GM18499 (cell line): ENCODE measurements around the gene CACNA1G.

Source experiments
- ATAC-seq: cut with Tn5 transposase; IDR thresholded peaks from one replicate; pipeline ENCODE4 v1.9.1; 2021; ENCODE audit warnings: moderate number of reproducible peaks; ENCODE audit not compliant: insufficient read depth, unreplicated experiment

Gene CACNA1G

GRCh38 chr17:50607522-50608175 lies 47.1 kb downstream of the CACNA1G start:
- ATAC-seq, result no peak

DNA sequence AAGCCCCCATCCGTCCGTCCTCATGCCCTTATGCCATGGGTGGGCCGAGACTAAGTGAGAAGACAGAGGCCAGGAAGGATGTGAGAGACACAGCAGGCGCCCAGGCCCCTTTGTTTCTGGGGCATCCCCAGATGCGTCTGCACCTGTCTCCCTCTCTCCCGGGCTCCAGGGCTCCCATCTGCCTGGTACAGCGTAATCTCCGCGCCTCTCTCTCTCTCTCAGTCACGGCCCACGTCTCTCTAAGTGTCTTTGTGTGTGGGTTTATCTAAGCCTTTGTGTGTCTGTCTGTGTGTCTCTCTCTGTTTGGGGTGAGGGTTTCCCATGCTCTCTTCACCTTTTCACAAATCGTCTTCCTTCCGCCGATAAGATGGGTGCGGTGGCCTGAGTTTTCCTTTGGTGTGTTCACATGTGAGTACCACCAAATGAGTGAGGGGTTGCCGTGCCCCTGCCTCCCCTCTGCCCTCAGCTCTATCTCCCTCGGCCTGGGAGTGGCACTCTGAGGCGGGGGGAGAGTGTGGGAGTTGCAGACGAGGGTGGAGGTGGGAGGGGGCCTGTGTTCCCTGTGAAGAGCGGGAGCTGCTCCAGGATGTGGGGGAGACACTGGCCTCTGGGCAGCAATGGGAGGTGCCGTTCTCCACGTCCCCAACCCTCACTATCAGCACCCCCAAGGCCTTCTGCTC lies 48.3 kb downstream of the CACNA1G start:
- ATAC-seq, result no peak

GRCh38 chr17:50609380-50610074 lies 49.0 kb downstream of the CACNA1G start:
- ATAC-seq, result no peak

DNA sequence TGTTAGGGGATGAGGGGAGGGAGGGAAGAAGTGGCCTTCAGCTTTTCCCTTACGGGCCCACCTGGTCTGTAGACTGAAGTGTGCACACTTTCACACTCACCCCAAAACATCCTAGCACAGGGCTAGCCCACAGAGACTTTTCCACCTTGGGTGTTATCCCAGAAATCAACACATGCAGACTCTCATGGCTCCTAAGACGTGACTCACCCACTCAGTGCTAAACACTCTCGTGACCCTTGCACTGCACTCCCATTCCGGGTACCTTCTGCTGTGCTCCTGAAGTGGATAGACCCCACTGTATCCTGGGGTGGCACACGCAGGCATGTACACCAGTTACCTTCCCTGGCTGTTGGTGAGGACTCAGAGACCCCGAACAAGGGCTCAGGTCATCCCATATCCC lies 51.1 kb downstream of the CACNA1G start:
- ATAC-seq, result no peak

GRCh38 chr17:50612281-50612680 lies 51.8 kb downstream of the CACNA1G start:
- no peak for ATAC-seq

DNA sequence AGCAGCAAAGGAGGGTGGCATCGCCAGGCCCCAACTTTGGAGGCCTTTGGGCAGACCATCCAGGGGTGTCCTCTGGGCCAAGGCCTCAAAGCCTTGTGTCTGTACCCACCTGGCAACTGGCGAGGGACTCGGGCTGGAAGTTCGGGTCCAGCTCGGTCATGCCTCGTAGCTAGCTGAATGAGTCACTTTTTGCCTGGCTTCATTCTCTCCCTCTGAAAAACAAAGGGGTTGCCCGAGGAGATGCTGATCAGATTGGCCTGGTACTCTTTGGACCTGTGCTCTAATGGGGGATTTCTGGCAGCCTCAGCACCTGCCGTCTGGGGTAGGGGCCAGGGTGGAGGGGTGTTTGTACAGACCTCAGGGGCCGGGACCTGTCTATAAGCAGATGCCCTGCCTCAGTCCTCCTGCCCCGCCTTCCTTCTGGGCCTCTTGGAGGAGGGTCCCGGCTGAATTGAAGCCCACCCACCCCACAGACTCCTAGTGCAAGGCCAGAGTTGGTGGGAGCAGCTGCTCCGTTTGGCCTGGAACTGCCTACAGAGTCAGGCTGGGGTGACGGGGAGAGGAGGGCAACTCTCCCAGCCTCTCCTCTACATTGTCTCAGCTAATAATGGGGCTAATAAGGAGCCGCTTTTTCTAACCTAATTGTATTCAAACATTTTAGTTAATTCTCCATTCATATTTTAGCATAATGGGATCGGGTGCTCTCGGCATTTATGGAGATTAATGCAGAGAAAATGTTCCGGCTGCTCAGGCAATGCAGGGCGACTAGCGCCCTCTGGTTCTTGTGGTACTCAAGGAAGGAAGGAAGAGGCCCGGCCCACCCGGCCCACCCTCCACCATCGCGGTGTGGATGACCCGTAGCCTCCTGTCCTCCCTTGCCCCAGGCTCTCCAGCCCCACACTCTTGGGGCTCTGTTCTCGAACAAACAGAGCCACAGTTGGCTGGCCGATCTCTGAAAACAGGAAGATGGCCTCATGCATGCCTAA lies 52.8 kb downstream of the CACNA1G start:
- no peak for ATAC-seq

- ATAC-seq, result no peak
These were observed 54.0 kb downstream of the CACNA1G start for GRCh38 chr17:50614471-50615051.

GRCh38 chr17:50615828-50616227 lies 55.3 kb downstream of the CACNA1G start:
- no peak for ATAC-seq

GRCh38 chr17:50618300-50618699 lies 57.8 kb downstream of the CACNA1G start:
- no peak for ATAC-seq

GRCh38 chr17:50618941-50619340 lies 58.4 kb downstream of the CACNA1G start:
- ATAC-seq, result no peak

DNA sequence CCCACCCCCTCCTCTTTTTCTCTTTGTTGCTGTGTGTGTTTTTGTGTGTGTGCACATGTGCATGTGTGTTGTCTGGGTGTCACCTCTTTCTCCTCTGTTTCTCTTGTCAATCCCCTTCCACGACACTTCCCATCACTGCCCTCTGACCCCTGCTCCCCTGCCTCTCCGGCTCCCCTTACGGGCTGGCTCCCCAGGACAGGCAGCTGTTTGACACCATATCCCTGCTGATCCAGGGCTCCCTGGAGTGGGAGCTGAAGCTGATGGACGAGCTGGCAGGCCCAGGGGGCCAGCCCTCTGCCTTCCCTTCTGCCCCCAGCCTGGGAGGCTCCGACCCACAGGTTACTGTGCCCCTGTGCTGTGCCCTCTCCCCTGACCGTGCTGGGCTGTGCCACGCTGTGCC lies 59.0 kb downstream of the CACNA1G start:
- no peak for ATAC-seq

GRCh38 chr17:50620237-50620636 lies 59.7 kb downstream of the CACNA1G start:
- ATAC-seq, result no peak

- no peak for ATAC-seq
These were observed 60.3 kb downstream of the CACNA1G start for GRCh38 chr17:50620858-50621257.

DNA sequence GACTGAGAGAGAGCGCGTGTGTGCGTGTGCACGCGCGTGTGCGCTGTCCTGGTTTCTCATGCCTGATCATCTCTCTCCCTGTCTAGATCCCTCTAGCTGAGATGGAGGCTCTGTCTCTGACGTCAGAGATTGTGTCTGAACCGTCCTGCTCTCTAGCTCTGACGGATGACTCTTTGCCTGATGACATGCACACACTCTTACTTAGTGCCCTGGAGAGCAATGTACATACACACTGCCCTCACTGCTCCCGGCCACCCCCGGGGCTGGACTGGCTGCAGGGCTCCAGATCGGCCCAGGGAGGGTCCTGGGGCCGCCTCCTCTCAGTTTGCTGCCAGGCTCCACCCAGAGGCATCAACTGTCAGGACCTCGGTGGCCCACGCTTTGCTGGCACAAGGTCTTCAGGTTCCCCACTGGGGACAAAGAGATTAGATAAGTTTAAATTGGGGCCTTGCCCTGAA lies 61.1 kb downstream of the CACNA1G start:
- ATAC-seq, result no peak

GRCh38 chr17:50624321-50624934 lies 63.9 kb downstream of the CACNA1G start:
- ATAC-seq, result no peak

GRCh38 chr17:50625032-50625871 lies 64.7 kb downstream of the CACNA1G start:
- no peak for ATAC-seq

DNA sequence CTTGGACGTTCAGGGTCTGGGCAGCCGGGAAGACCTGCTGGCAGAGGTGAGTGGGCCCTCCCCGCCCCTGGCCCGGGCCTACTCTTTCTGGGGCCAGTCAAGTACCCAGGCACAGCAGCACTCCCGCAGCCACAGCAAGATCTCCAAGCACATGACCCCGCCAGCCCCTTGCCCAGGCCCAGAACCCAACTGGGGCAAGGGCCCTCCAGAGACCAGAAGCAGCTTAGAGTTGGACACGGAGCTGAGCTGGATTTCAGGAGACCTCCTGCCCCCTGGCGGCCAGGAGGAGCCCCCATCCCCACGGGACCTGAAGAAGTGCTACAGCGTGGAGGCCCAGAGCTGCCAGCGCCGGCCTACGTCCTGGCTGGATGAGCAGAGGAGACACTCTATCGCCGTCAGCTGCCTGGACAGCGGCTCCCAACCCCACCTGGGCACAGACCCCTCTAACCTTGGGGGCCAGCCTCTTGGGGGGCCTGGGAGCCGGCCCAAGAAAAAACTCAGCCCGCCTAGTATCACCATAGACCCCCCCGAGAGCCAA lies 65.6 kb downstream of the CACNA1G start:
- ATAC-seq, result no peak

DNA sequence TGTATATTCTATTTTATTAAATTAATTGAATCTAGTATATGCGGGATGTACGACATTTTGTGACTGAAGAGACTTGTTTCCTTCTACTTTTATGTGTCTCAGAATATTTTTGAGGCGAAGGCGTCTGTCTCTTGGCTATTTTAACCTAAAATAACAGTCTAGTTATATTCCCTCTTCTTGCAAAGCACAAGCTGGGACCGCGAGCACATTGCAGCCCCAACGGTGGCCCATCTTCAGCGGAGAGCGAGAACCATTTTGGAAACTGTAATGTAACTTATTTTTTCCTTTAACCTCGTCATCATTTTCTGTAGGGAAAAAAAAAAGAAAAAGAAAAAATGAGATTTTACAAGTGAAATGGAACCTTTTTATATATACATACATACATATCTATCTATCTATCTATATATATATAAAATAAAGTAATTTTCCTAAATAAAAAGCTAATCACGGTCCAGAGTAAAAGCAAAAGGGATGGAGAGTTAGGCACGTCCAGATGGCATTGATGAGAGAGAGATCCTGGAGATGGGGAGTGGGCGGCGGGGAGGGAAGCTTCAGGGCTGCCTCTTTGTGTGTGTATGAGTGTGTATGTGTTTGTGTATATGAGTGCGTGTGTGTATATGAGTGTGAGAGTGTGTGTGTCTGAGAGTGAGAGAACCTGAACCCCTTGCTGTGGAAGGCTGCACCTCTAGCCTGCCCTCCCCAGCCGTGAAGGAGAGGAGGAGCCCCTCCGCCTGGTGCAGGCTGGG lies 66.7 kb downstream of the CACNA1G start:
- no peak for ATAC-seq
